ENCODE results near the gene LRMDA.

Gene LRMDA

DNA sequence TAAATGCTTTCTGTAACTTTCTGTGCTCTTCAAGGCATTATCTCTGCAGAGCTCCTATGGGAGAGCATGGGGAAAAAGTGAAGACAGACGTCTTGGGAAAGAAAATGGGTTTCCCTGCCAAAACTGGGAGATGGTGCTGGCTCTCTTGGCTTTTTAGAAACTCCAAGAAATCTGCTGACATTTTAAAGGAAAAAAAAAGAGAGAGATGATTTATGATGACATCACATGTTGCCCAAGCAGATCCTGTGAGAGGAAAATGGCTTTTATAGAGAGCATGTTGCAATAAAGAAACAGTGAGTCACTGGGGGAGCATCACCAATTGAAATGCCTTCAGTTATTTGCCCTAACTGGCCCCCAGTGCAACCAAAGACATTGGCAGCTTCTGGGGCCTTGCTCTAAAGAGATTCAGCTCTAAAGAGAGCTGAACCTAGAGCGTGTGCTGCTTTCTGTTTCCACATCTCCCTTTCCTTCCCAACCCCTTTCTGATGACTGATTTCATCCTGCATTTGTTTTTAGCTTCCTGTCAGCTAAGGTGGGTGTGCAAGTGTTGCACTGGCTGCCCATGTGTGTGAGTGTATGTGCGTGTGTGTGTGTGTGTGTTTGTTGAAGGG is 37.7 kb downstream of the LRMDA start:
- in situ Hi-C loops (cut with HindIII; ENCODE audit: low sequenced_read_pairs) = no loop called here

GRCh38 chr10:75470901-75471300 is 39.5 kb downstream of the LRMDA start:
- in situ Hi-C loops (cut with HindIII; ENCODE audit: low sequenced_read_pairs) = no loop called here

GRCh38 chr10:75472685-75473084 is 41.3 kb downstream of the LRMDA start:
- in situ Hi-C loops (cut with HindIII; ENCODE audit: low sequenced_read_pairs) = no loop called here

- in situ Hi-C loops (cut with HindIII; ENCODE audit: low sequenced_read_pairs) = no loop called here
Observed at GRCh38 chr10:75474106-75474505, 42.7 kb downstream of the LRMDA start.

- in situ Hi-C loops (cut with HindIII; ENCODE audit: low sequenced_read_pairs) = no loop called here
Observed at GRCh38 chr10:75475460-75476182, 44.2 kb downstream of the LRMDA start.

DNA sequence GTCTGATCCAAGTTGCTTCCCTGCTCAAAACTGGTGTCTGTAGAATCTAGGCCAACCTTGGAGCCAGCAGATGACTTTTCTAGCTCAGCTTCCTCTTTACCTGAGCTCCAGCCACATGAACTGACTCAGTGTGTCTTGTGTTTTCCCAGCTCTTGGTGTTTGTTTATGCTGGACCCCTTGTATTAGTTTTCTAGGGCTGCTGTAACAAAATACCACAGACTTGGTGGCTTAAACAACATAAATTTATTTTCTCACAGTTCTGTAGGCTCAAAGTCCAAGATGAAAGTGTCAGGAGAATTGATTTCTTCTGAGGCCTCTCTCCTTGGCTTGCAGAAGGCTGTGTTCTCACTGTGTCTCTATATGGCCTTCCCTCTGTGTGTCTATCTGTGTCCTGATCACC is 45.1 kb downstream of the LRMDA start:
- in situ Hi-C loops (cut with HindIII; ENCODE audit: low sequenced_read_pairs) = no loop called here

- in situ Hi-C loops (cut with HindIII; ENCODE audit: low sequenced_read_pairs) = no loop called here
Observed at GRCh38 chr10:75476985-75477384, 45.6 kb downstream of the LRMDA start.

- in situ Hi-C loops (cut with HindIII; ENCODE audit: low sequenced_read_pairs) = no loop called here
Observed at GRCh38 chr10:75477680-75478079, 46.3 kb downstream of the LRMDA start.

- in situ Hi-C loops (cut with HindIII; ENCODE audit: low sequenced_read_pairs) = no loop called here
Observed at GRCh38 chr10:75480374-75480773, 49.0 kb downstream of the LRMDA start.

DNA sequence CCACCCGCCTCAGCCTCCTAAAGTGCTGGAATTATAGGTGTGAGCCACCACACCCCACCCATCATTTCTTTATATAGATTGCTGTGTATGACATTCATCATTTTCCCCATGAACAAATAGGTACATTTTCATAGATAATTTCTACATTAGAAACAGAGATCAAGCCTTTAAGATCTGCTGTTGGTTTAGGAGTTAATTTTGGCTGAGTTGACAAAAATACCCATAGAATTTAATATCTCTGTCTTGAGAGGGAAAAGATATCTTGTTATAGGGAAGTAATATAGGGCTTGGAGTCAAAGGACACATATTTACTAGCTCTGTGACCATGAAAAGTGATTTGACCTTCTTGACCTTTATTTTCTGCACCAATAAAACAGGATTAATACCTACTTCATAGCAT is 51.8 kb downstream of the LRMDA start:
- in situ Hi-C loops (cut with HindIII; ENCODE audit: low sequenced_read_pairs) = no loop called here

GRCh38 chr10:75484717-75485116 is 53.3 kb downstream of the LRMDA start:
- in situ Hi-C loops (cut with HindIII; ENCODE audit: low sequenced_read_pairs) = no loop called here

- in situ Hi-C loops (cut with HindIII; ENCODE audit: low sequenced_read_pairs) = no loop called here
Observed at GRCh38 chr10:75486591-75486990, 55.2 kb downstream of the LRMDA start.

DNA sequence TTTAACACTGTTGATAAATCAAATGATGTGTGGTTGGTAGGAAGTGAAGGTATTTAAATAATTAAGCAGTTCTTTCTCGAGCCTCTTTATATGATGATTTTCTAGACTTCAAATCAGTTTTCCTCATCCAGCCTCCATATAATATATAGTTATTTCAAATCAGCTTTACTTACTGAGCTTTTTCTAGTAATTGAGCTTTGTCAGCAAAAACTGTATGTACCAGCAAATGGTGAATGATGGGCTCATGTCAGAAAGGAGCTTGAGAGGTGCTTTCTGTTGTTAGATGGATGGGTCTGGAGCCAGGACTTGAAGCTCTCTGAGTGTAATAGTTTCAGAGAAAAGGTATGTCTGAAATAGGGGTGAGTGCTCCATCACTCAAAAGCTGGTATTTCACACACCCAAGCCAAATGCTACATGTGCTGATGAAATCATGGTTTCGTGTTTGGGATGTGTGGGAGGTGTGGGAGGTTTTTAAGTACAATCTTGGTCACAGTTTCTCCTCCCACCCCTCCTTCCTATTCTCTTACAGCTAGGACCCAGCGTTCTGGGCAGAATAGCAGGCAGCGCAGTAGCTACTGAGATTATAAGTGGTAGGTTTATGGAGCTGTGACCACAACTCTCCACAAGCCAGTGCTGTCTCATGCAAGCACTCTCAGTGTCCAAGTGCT is 55.8 kb downstream of the LRMDA start:
- in situ Hi-C loops (cut with HindIII; ENCODE audit: low sequenced_read_pairs) = no loop called here

DNA sequence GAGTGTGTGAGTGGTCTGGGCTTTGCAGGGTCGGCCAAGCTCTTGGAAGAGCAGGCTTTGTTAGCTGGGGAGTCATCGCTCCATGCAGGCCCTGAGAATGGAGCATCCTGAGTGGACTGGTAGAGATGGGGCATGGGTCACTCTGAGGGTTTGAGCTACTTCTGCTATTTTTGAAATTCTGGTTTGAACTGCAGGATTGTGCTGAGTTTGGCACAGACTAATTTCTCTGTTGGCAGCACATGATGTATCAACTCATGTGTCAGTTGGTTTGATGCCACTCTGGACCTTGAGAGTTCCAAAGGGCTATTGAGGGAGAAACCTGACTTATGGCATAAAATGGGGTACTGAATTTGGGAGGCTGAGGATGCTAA is 56.3 kb downstream of the LRMDA start:
- in situ Hi-C loops (cut with HindIII; ENCODE audit: low sequenced_read_pairs) = no loop called here

GRCh38 chr10:75492173-75492925 is 60.9 kb downstream of the LRMDA start:
- in situ Hi-C loops (cut with HindIII; ENCODE audit: low sequenced_read_pairs) = no loop called here

- in situ Hi-C loops (cut with HindIII; ENCODE audit: low sequenced_read_pairs) = no loop called here
Observed at GRCh38 chr10:75493464-75493863, 62.0 kb downstream of the LRMDA start.

- in situ Hi-C loops (cut with HindIII; ENCODE audit: low sequenced_read_pairs) = no loop called here
Observed at GRCh38 chr10:75495434-75496190, 64.2 kb downstream of the LRMDA start.

GRCh38 chr10:75496191-75496567 is 64.8 kb downstream of the LRMDA start:
- in situ Hi-C loops (cut with HindIII; ENCODE audit: low sequenced_read_pairs) = no loop called here

GRCh38 chr10:75497997-75498883 is 66.8 kb downstream of the LRMDA start:
- in situ Hi-C loops (cut with HindIII; ENCODE audit: low sequenced_read_pairs) = no loop called here

- in situ Hi-C loops (cut with HindIII; ENCODE audit: low sequenced_read_pairs) = no loop called here
Observed at GRCh38 chr10:75498884-75499350, 67.5 kb downstream of the LRMDA start.
